CD4-positive, alpha-beta T cell treated with Interleukin-1 beta for 1 hour (primary cell): ENCODE results near the gene ZBTB16.

ENCODE experiments used
- DNase-seq, 2 donors: peaks; one replicate each; pipeline ENCODE4 v3.0.0-alpha.2; 2020 to 2022

ZBTB16 gene

GRCh38 chr11:114085965-114086793 is 26.7 kb downstream of the ZBTB16 start:
- DNase-seq: no peak

- no peak for DNase-seq
These were observed 27.5 kb downstream of the ZBTB16 start for GRCh38 chr11:114087025-114087424.

- no peak for DNase-seq
These were observed 28.7 kb downstream of the ZBTB16 start for GRCh38 chr11:114088216-114088615.

- no peak for DNase-seq
These were observed 29.3 kb downstream of the ZBTB16 start for GRCh38 chr11:114088836-114089235.

GRCh38 chr11:114089748-114090147 is 30.2 kb downstream of the ZBTB16 start:
- no peak for DNase-seq

- DNase-seq: no peak
These were observed 30.9 kb downstream of the ZBTB16 start for GRCh38 chr11:114090225-114090910.

GRCh38 chr11:114090976-114091375 is 31.5 kb downstream of the ZBTB16 start:
- DNase-seq: no peak

- DNase-seq: no peak
These were observed 32.2 kb downstream of the ZBTB16 start for GRCh38 chr11:114091516-114092397.

- DNase-seq: no peak
These were observed 33.0 kb downstream of the ZBTB16 start for GRCh38 chr11:114092478-114092877.

GRCh38 chr11:114092953-114093352 is 33.4 kb downstream of the ZBTB16 start:
- DNase-seq: no peak

- no peak for DNase-seq
These were observed 35.0 kb downstream of the ZBTB16 start for GRCh38 chr11:114094516-114094915.

GRCh38 chr11:114095899-114096298 is 36.4 kb downstream of the ZBTB16 start:
- no peak for DNase-seq

GRCh38 chr11:114097832-114098231 is 38.3 kb downstream of the ZBTB16 start:
- no peak for DNase-seq

GRCh38 chr11:114098927-114099326 is 39.4 kb downstream of the ZBTB16 start:
- no peak for DNase-seq

GRCh38 chr11:114099392-114100178 is 40.1 kb downstream of the ZBTB16 start:
- no peak for DNase-seq

GRCh38 chr11:114102993-114103896 is 43.7 kb downstream of the ZBTB16 start:
- peak in 1 of 2 donors; percentile 30 for DNase-seq

GRCh38 chr11:114105611-114106010 is 46.1 kb downstream of the ZBTB16 start:
- no peak for DNase-seq

GRCh38 chr11:114106047-114106446 is 46.5 kb downstream of the ZBTB16 start:
- no peak for DNase-seq

- no peak for DNase-seq
These were observed 47.5 kb downstream of the ZBTB16 start for GRCh38 chr11:114106986-114107385.

- DNase-seq: no peak
These were observed 49.1 kb downstream of the ZBTB16 start for GRCh38 chr11:114108501-114109205.
